ENCODE results near the gene RPL41. TPM values are rescaled to one million over a fixed set of nuclear protein-coding genes. Genes with fewer than 3 reads are reported as not detected.

RPL41 gene
- total and polyA plus RNA-seq, 4 donors: 979 to 2,155 (median 1,482) TPM

GRCh38 chr12:56163533-56164344 is 47.3 kb downstream of the RPL41 start:
- 82% methylated on average over 11 of the region's 11 CpGs for WGBS
- no peaks in the 10 kb centered on the region for H3K27me3 ChIP-seq (ENCODE audit: control insufficient read depth in 4 of 4, insufficient read depth in 4 of 4, low read length in 3 of 4)
- no peak overlapping the region for H3K27ac ChIP-seq (ENCODE audit: low read depth in 1 of 2, low read length in 2 of 2)

GRCh38 chr12:56164345-56164729 is 47.9 kb downstream of the RPL41 start:
- Histone ChIP-seq H3K4me3 (ENCODE audit: low read depth in 1 of 3, low read length in 3 of 3) (no peak overlapping the region), H3K27me3 (ENCODE audit: control insufficient read depth in 4 of 4, insufficient read depth in 4 of 4, low read length in 3 of 4) (no peaks in the 10 kb centered on the region), H3K36me3 (ENCODE audit: control insufficient read depth in 4 of 4, insufficient read depth in 3 of 4, low read depth in 1 of 4, low read length in 3 of 4) (peaks cover 28 to 72% (median 62%) of the 10 kb centered on the region in 4 donors), H3K4me1 (ENCODE audit: control insufficient read depth in 4 of 4, insufficient read depth in 4 of 4, low read length in 3 of 4) (peaks cover 0 to 21% (median 20%) of the 10 kb centered on the region in 4 donors), H3K9me3 (ENCODE audit: control insufficient read depth in 4 of 4, low read length in 3 of 4) (no peaks in the 10 kb centered on the region), H3K27ac (ENCODE audit: low read depth in 1 of 2, low read length in 2 of 2) (no peak overlapping the region), H3K9ac (ENCODE audit: low read depth in 1 of 2, low read length in 2 of 2) (no peak overlapping the region)
- no peak for DNase-seq (ENCODE audit: low spot score)
- WGBS: 95% methylated on average over 17 of the region's 17 CpGs
- no peak for TF ChIP-seq EGR1 (IDR thresholded peaks at IDR 0.05; ENCODE audit: low read depth in 2 of 2)
- TF ChIP-seq REST (IDR thresholded peaks at IDR 0.05): no peak
- no peak for TF ChIP-seq FOXA1 (IDR thresholded peaks at IDR 0.05)
- TF ChIP-seq YY1 (IDR thresholded peaks at IDR 0.05): no peak
- TF ChIP-seq HNF4G (IDR thresholded peaks at IDR 0.05): no peak

More at GRCh38 chr12:56163533-56164344, 47.3 kb downstream of the RPL41 start:
- no peak overlapping the region for H3K9ac ChIP-seq (ENCODE audit: low read depth in 1 of 2, low read length in 2 of 2)
- H3K4me1 ChIP-seq (ENCODE audit: control insufficient read depth in 4 of 4, insufficient read depth in 4 of 4, low read length in 3 of 4): peaks cover 0 to 27% (median 25%) of the 10 kb centered on the region in 4 donors
- DNase-seq (ENCODE audit: low spot score): no peak
- no peak for TF ChIP-seq JUND (IDR thresholded peaks at IDR 0.05)
- TF ChIP-seq RXRA (IDR thresholded peaks at IDR 0.05): no peak
- no peak for TF ChIP-seq HNF4A (conservative IDR thresholded peaks at IDR 0.05)
- TF ChIP-seq FOXA1 (IDR thresholded peaks at IDR 0.05): no peak
- TF ChIP-seq, protein P1, sequence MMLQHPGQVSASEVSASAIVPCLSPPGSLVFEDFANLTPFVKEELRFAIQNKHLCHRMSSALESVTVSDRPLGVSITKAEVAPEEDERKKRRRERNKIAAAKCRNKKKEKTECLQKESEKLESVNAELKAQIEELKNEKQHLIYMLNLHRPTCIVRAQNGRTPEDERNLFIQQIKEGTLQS (IDR thresholded peaks at IDR 0.05): no peak
- TF ChIP-seq EGR1 (IDR thresholded peaks at IDR 0.05; ENCODE audit: low read depth in 2 of 2): no peak
- no peak for TF ChIP-seq CTCF (IDR thresholded peaks at IDR 0.05; ENCODE audit: low read depth, low read length, missing input control)
- TF ChIP-seq FOXA2 (IDR thresholded peaks at IDR 0.05): no peak
- TF ChIP-seq RAD21 (IDR thresholded peaks at IDR 0.05): no peak
- TF ChIP-seq GABPA (IDR thresholded peaks at IDR 0.05 in 1 of 2, conservative IDR thresholded peaks at IDR 0.05 in 1 of 2): no peak
- no peak for TF ChIP-seq YY1 (IDR thresholded peaks at IDR 0.05)
- no peak overlapping the region for H3K4me3 ChIP-seq (ENCODE audit: low read depth in 1 of 3, low read length in 3 of 3)
- no peaks in the 10 kb centered on the region for H3K9me3 ChIP-seq (ENCODE audit: control insufficient read depth in 4 of 4, low read length in 3 of 4)
- H3K36me3 ChIP-seq (ENCODE audit: control insufficient read depth in 4 of 4, insufficient read depth in 3 of 4, low read depth in 1 of 4, low read length in 3 of 4): peaks cover 27 to 68% (median 58%) of the 10 kb centered on the region in 4 donors

Measured in liver (tissue), 9 donors.